ENCODE measurements around the gene QRFP. TPM values are rescaled to one million over a fixed set of nuclear protein-coding genes. Genes with fewer than 3 reads are reported as not detected.

Gene QRFP
- polyA plus RNA-seq, 2 of the 4 experiments (the other 2 are of a cell fraction): not detected

- H3K9me3 ChIP-seq: no peaks in the 10 kb centered on the region
- ChIA-PET POLR2A (no interaction called here), CTCF (interaction anchor here (0.6 to 7.8 kb wide), 21 partner anchors 11 to 170 kb away, joined by 3 to 78 read pairs (median 4); no protein-coding TSS in a partner anchor)
- 15% methylated on average over 25 of the region's 36 CpGs for WGBS (ENCODE audit: missing lambda C conversion rate)
- peak; percentile 82 for TF ChIP-seq CTCF (IDR thresholded peaks at IDR 0.05)
- peak; percentile 87 to 89 for TF ChIP-seq RAD21 (conservative IDR thresholded peaks at IDR 0.05 in 1 of 2, IDR thresholded peaks at IDR 0.05 in 1 of 2)
- no peak for TF ChIP-seq FOSL2 (IDR thresholded peaks at IDR 0.05)
- TF ChIP-seq FOSL2 (CRISPR knock-in tag; IDR thresholded peaks at IDR 0.05): 0 out of 2 replicates have a peak, but pooled peaks have one; percentile 23
- no peak for TF ChIP-seq CEBPB (IDR thresholded peaks at IDR 0.05)
- TF ChIP-seq SMC3 (IDR thresholded peaks at IDR 0.05): peak; percentile 83
- TF ChIP-seq USF2 (IDR thresholded peaks at IDR 0.05): no peak
- TF ChIP-seq KDM1A (IDR thresholded peaks at IDR 0.05; ENCODE audit: low read depth): no peak
- no peak for TF ChIP-seq TP53 (CRISPR knock-in tag; IDR thresholded peaks at IDR 0.05)
- peak; percentile 54 to 74 for ATAC-seq
- peaks cover 46% of the 10 kb centered on the region for H3K4me1 ChIP-seq
- H3K4me3 ChIP-seq: no peak overlapping the region
- H3K27ac ChIP-seq: peak overlapping the region in 1 of 2 experiments; percentile 12; a peak in 1 of 6 replicates
- DNase-seq (ENCODE audit: low read depth in 1 of 2, low spot score in 1 of 2): peak; percentile 73 to 74
- FAIRE-seq: no peak
- H3K4me2 ChIP-seq: peak overlapping the region; percentile 94
Measured at GRCh38 chr9:130940693-130941576, 44.3 kb upstream of the QRFP start.

- peak overlapping the region; percentile 78 to 90; a peak in 5 of 6 replicates for H3K27ac ChIP-seq
- CTCF ChIA-PET: interaction anchor here (0.7 to 7.8 kb wide), 11 partner anchors 8 to 238 kb away, joined by 3 to 78 read pairs (median 4); no protein-coding TSS in a partner anchor
- POLR2A ChIA-PET: no interaction called here
- ATAC-seq (peak in 1 of 2 experiments; percentile 4; a peak in 3 of 6 replicates), DNase-seq (ENCODE audit: low read depth in 1 of 2, low spot score in 1 of 2) (no peak), FAIRE-seq (no peak)
- H3K4me2 ChIP-seq: peak overlapping the region; percentile 94
- peak overlapping the region; percentile 63 for H3K4me3 ChIP-seq
- H3K4me1 ChIP-seq: peaks cover 47% of the 10 kb centered on the region
- TF ChIP-seq FOSB (CRISPR knock-in tag; IDR thresholded peaks at IDR 0.05): no peak
- TF ChIP-seq SMC3 (IDR thresholded peaks at IDR 0.05): no peak
- TF ChIP-seq RCOR1 (IDR thresholded peaks at IDR 0.05; ENCODE audit: low read depth, low read length): no peak
- TF ChIP-seq TP53 (CRISPR knock-in tag; IDR thresholded peaks at IDR 0.05): no peak
- TF ChIP-seq RNF2 (IDR thresholded peaks at IDR 0.05; ENCODE audit: borderline replicate concordance, low read depth): no peak
- TF ChIP-seq HES2 (IDR thresholded peaks at IDR 0.05): no peak
- TF ChIP-seq CHD4 (IDR thresholded peaks at IDR 0.05; ENCODE audit: borderline replicate concordance): no peak
- TF ChIP-seq JUNB (IDR thresholded peaks at IDR 0.05): no peak
- H3K9me3 ChIP-seq: no peaks in the 10 kb centered on the region
- WGBS (ENCODE audit: missing lambda C conversion rate): 17% methylated on average over 29 of the region's 32 CpGs
Measured at GRCh38 chr9:130940027-130940549, 43.5 kb upstream of the QRFP start.

GRCh38 chr9:130939405-130940026 lies 42.9 kb upstream of the QRFP start:
- ATAC-seq (peak; percentile 22 to 34; a peak in 3 of 6 replicates), DNase-seq (ENCODE audit: low read depth in 1 of 2, low spot score in 1 of 2) (no peak), FAIRE-seq (no peak)
- Histone ChIP-seq H3K4me1 (peaks cover 41% of the 10 kb centered on the region), H3K9me3 (no peaks in the 10 kb centered on the region), H3K4me2 (peak overlapping the region; percentile 94), H3K27ac (peak overlapping the region; percentile 78 to 90), H3K4me3 (peak overlapping the region; percentile 63)
- ChIA-PET POLR2A (no interaction called here), CTCF (interaction anchor here (0.7 to 7.8 kb wide), 13 partner anchors 9 to 237 kb away, joined by 3 to 78 read pairs (median 4); no protein-coding TSS in a partner anchor)
- WGBS (ENCODE audit: missing lambda C conversion rate): 0% methylated on average over 9 of the region's 75 CpGs
- TF ChIP-seq ZC3H11A (IDR thresholded peaks at IDR 0.05) (no peak), CTCF (IDR thresholded peaks at IDR 0.05) (no peak; the same call in 2 of the 3 replicates), HMGXB4 (CRISPR knock-in tag; IDR thresholded peaks at IDR 0.05; ENCODE audit: borderline replicate concordance) (no peak), CBX2 (IDR thresholded peaks at IDR 0.05; ENCODE audit: borderline replicate concordance, low read depth) (no peak), BHLHE40 (IDR thresholded peaks at IDR 0.05; ENCODE audit: low read depth, low read length) (no peak), KDM5A (IDR thresholded peaks at IDR 0.05) (no peak), MYC (IDR thresholded peaks at IDR 0.05; ENCODE audit: borderline replicate concordance, low read length) (no peak), FOSB (CRISPR knock-in tag; IDR thresholded peaks at IDR 0.05) (no peak), MAFK (IDR thresholded peaks at IDR 0.05; ENCODE audit: partially characterized antibody) (no peak), FOSL2 (IDR thresholded peaks at IDR 0.05) (no peak), FOSL2 (CRISPR knock-in tag; IDR thresholded peaks at IDR 0.05) (no peak), ZNF302 (CRISPR knock-in tag; IDR thresholded peaks at IDR 0.05) (no peak)

All from A549 (cell line).